SK-N-SH (cell line): ENCODE measurements around the gene APH1A. TPM values are rescaled to one million over a fixed set of nuclear protein-coding genes. Genes with fewer than 3 reads are reported as not detected.

Source experiments
- CTCF ChIA-PET: fragments of 300-600, 350-600 bp; formaldehyde crosslinking; extraction: SDS; loops from one replicate; lab custom pipeline; 2021; lab: Yijun Ruan, JAX
- POLR2A ChIA-PET: fragments of 350-600 bp; sonication (Branson Sonifier 250); formaldehyde crosslinking; extraction: SDS; loops from one replicate; lab custom pipeline; 2020; ENCODE audit warnings: antibody characterized with exemption, inconsistent platforms; lab: Yijun Ruan, JAX
- DNase-seq: peaks from one replicate; pipeline ENCODE4 v3.0.0; 2012
- H2AFZ ChIP-seq: fragments of 200-600 bp; sonication (generic); 2 replicates; pipeline ENCODE4 v1.8.1; 2016; ENCODE audit warnings: antibody characterized with exemption, mild to moderate bottlenecking, low read depth
- H3F3A ChIP-seq: fragments of 200-600 bp; sonication (generic); replicated peaks from 2 replicates; pipeline ENCODE3; 2016; ENCODE audit warnings: antibody characterized with exemption, mild to moderate bottlenecking; ENCODE audit not compliant: insufficient read depth
- H3K27ac ChIP-seq, 2 experiments: fragments of 200-500 bp in 1 of 2; fragments of 200-600 bp in 1 of 2; sonication (Bioruptor generic) in 1 of 2; sonication (generic), shearing (Covaris generic) in 1 of 2; 2 replicates each; pipeline versions ENCODE4 v1.5.1 to v1.6.1; 2014 to 2016; ENCODE audit warnings: low read depth in 2 of 2, inconsistent platforms in 1 of 2, low read length in 1 of 2, mild to moderate bottlenecking in 1 of 2, mixed read lengths in 1 of 2
- H3K27me3 ChIP-seq: fragments of 200-600 bp; sonication (generic), shearing (Covaris generic); 2 replicates; pipeline ENCODE4 v1.6.1; 2016; ENCODE audit warnings: mixed run types; ENCODE audit not compliant: insufficient read depth
- H3K36me3 ChIP-seq, 2 experiments: fragments of 200-500 bp in 1 of 2; fragments of 200-600 bp in 1 of 2; sonication (Bioruptor generic) in 1 of 2; sonication (generic) in 1 of 2; replicated peaks in 1 of 2; 2 replicates each; pipeline versions ENCODE3 to v1.5.1; 2014 to 2016; ENCODE audit warnings: low read length in 1 of 2, mild to moderate bottlenecking in 1 of 2; ENCODE audit not compliant: insufficient read depth in 2 of 2, control insufficient read depth in 1 of 2
- H3K4me1 ChIP-seq, 2 experiments: fragments of 200-500 bp in 1 of 2; fragments of 200-600 bp in 1 of 2; sonication (Bioruptor generic) in 1 of 2; sonication (generic), shearing (Covaris generic) in 1 of 2; 2 replicates each; pipeline versions ENCODE4 v1.5.1 to v1.6.1; 2014 to 2016; ENCODE audit warnings: low read depth in 1 of 2, low read length in 1 of 2, mixed run types in 1 of 2; ENCODE audit not compliant: insufficient read depth in 2 of 2, control insufficient read depth in 1 of 2
- H3K4me2 ChIP-seq: fragments of 200-600 bp; sonication (generic), shearing (Covaris generic); 2 replicates; pipeline ENCODE4 v1.6.1; 2017; ENCODE audit warnings: mixed run types
- H3K4me3 ChIP-seq, 2 experiments: fragments of 200-500 bp in 1 of 2; fragments of 200-600 bp in 1 of 2; sonication (Bioruptor generic) in 1 of 2; sonication (generic), shearing (Covaris generic) in 1 of 2; 2 replicates each; pipeline versions ENCODE4 v1.5.1 to v1.8.1; 2014 to 2016; ENCODE audit warnings: low read depth in 2 of 2, inconsistent platforms in 1 of 2, low read length in 1 of 2, mild to moderate bottlenecking in 1 of 2, mixed read lengths in 1 of 2, moderate library complexity in 1 of 2
- H3K79me2 ChIP-seq: fragments of 200-600 bp; sonication (generic); 2 replicates; pipeline ENCODE4 v1.8.1; 2017; ENCODE audit warnings: mild to moderate bottlenecking; ENCODE audit not compliant: insufficient read depth
- H3K9ac ChIP-seq: fragments of 200-600 bp; sonication (generic); 2 replicates; pipeline ENCODE4 v1.6.1; 2017; ENCODE audit warnings: mixed run types
- H3K9me2 ChIP-seq: fragments of 200-600 bp; sonication (generic); 2 replicates; pipeline ENCODE4 v1.6.1; 2017; ENCODE audit warnings: mixed run types
- H3K9me3 ChIP-seq: fragments of 200-600 bp; sonication (generic); 2 replicates; pipeline ENCODE4 v1.6.1; 2017; ENCODE audit warnings: mixed run types, mild to moderate bottlenecking, moderate library complexity
- H4K20me1 ChIP-seq: fragments of 200-600 bp; sonication (generic); 2 replicates; pipeline ENCODE4 v1.6.1; 2017; ENCODE audit warnings: mild to moderate bottlenecking, mixed run types; ENCODE audit not compliant: insufficient read depth
- CTCF ChIP-seq: fragments of 200-600 bp; sonication (generic); IDR thresholded peaks from 2 replicates; pipeline ENCODE4 v1.6.1; 2017; ENCODE audit warnings: antibody characterized with exemption, mild to moderate bottlenecking, moderate library complexity
- ELF1 ChIP-seq: IDR thresholded peaks from 2 replicates; pipeline ENCODE4 v1.4.0; 2012
- EZH2phosphoT487 ChIP-seq: fragments of 200-600 bp; sonication (generic); IDR thresholded peaks from 2 replicates; pipeline ENCODE4 v1.6.1; 2017; ENCODE audit warnings: low read depth, mixed run types, mild to moderate bottlenecking, antibody characterized with exemption, moderate library complexity, borderline replicate concordance
- FOXJ3 ChIP-seq: sonication (generic); formaldehyde crosslinking; IDR thresholded peaks from 2 replicates; pipeline ENCODE4 v1.5.1; 2020; ENCODE audit warnings: mild to moderate bottlenecking, missing genetic modification reagents
- FOXM1 ChIP-seq: IDR thresholded peaks from 2 replicates; pipeline ENCODE4 v1.4.0; 2012; ENCODE audit warnings: low read depth, mild to moderate bottlenecking
- MAX ChIP-seq: IDR thresholded peaks from 2 replicates; pipeline ENCODE4 v1.4.0; 2012; ENCODE audit warnings: low read depth
- NFIC ChIP-seq: IDR thresholded peaks from 2 replicates; pipeline ENCODE4 v1.4.0; 2012; ENCODE audit warnings: borderline replicate concordance
- NRF1 ChIP-seq: IDR thresholded peaks from 2 replicates; pipeline ENCODE4 v1.6.1; 2012; ENCODE audit warnings: low read depth, mild to moderate bottlenecking, low read length
- RAD21 ChIP-seq: IDR thresholded peaks from 2 replicates; pipeline ENCODE4 v1.6.1; 2012; ENCODE audit warnings: mild to moderate bottlenecking, low read length
- RXRA ChIP-seq: IDR thresholded peaks from 2 replicates; pipeline ENCODE4 v1.4.0; 2012; ENCODE audit warnings: low read depth, mild to moderate bottlenecking, borderline replicate concordance
- SMC3 ChIP-seq: IDR thresholded peaks from 2 replicates; pipeline ENCODE4 v1.6.1; 2012; ENCODE audit warnings: low read depth, low read length, improper control_type of control experiment
- USF2 ChIP-seq: fragments of 150-350 bp; IDR thresholded peaks from 2 replicates; pipeline ENCODE4 v1.6.1; 2017; ENCODE audit warnings: antibody characterized with exemption, low read length, low read depth, borderline replicate concordance
- WGBS: methylation state at CpG from one replicate; pipeline ENCODE4 v1.1.6; 2017; ENCODE audit warnings: low lambda C conversion rate; 5-methylcytosine and 5-hydroxymethylcytosine counted together
- polyA plus RNA-seq, 3 experiments: library from polyadenylated mRNA; depleted of rRNA; stranded (reverse); fragments of >200 nt; gene quantifications; 2 replicates each; pipeline ENCODE4 v1.2.3, GENCODE V29; 2012

Gene APH1A
- polyA plus RNA-seq, 1 of the 3 experiments (the other 2 are of a cell fraction): 175 TPM

- no peaks in the 10 kb centered on the region for H3K36me3 ChIP-seq
- H3K27ac ChIP-seq: peak overlapping the region in 1 of 2 experiments; percentile 68; a peak in 2 of 4 replicates
- H3K4me3 ChIP-seq: peak overlapping the region; percentile 29 to 45
- 24% methylated on average over 15 of the region's 15 CpGs for WGBS
- DNase-seq: peak; percentile 50
- peaks cover 4 to 14% of the 10 kb centered on the region in 2 experiments; a peak in 1 of 4 replicates for H3K4me1 ChIP-seq
- H3F3A ChIP-seq: peaks cover 5% of the 10 kb centered on the region
- H3K4me2 ChIP-seq: peak overlapping the region; percentile 64
- H3K79me2 ChIP-seq: no peaks in the 10 kb centered on the region; the same call in 1 of the 2 replicates
- TF ChIP-seq FOXM1: no peak
- TF ChIP-seq RAD21: peak; percentile 60
- peak; percentile 74 for TF ChIP-seq CTCF
- no peak for TF ChIP-seq ELF1
- peak; percentile 52 for TF ChIP-seq SMC3
- CTCF ChIA-PET: interaction anchor here (0.7 to 6.2 kb wide), 12 partner anchors 9 to 280 kb away, joined by 3 to 110 read pairs (median 4); partner anchors contain the start of genes APH1A, C1orf54 and CA14
- no peaks in the 10 kb centered on the region for H3K9me2 ChIP-seq
- no peaks in the 10 kb centered on the region for H4K20me1 ChIP-seq
- POLR2A ChIA-PET: interaction anchor here (0.9 kb wide), 1 partner anchor 25 kb away, joined by 3 read pairs; no protein-coding TSS in a partner anchor
- peak overlapping the region; percentile 93 for H2AFZ ChIP-seq
- no peaks in the 10 kb centered on the region for H3K27me3 ChIP-seq
- H3K9me3 ChIP-seq: no peaks in the 10 kb centered on the region
- H3K9ac ChIP-seq: peak overlapping the region; percentile 68
Measured at GRCh38 chr1:150281221-150281757, 12.5 kb upstream of the APH1A start.

- H3K79me2 ChIP-seq: no peaks in the 10 kb centered on the region; the same call in 1 of the 2 replicates
- no peak overlapping the region for H3K27ac ChIP-seq
- no peak for DNase-seq
- H3K4me3 ChIP-seq: no peak overlapping the region
- H3K4me1 ChIP-seq: peaks cover 4 to 14% of the 10 kb centered on the region in 2 experiments; a peak in 1 of 4 replicates
- H3F3A ChIP-seq: peaks cover 5% of the 10 kb centered on the region
- H3K9me2 ChIP-seq: no peaks in the 10 kb centered on the region
- no peak overlapping the region; the same call in 1 of the 2 replicates for H3K4me2 ChIP-seq
- H3K36me3 ChIP-seq: no peaks in the 10 kb centered on the region
- POLR2A ChIA-PET: no interaction called here
- H2AFZ ChIP-seq: peak overlapping the region; percentile 93; the same call in 1 of the 2 replicates
- TF ChIP-seq FOXJ3 (CRISPR knock-in tag) (no peak), EZH2phosphoT487 (no peak), RXRA (no peak), MAX (no peak), USF2 (no peak), NFIC (no peak), SMC3 (no peak), NRF1 (no peak)
- TF ChIP-seq, all 33 proteins: peak for 0
- Histone ChIP-seq H3K27me3 (no peaks in the 10 kb centered on the region), H4K20me1 (no peaks in the 10 kb centered on the region), H3K9me3 (no peaks in the 10 kb centered on the region), H3K9ac (no peak overlapping the region)
- WGBS: 88% methylated on average over 6 of the region's 6 CpGs
- CTCF ChIA-PET: interaction anchor here (0.7 to 6.2 kb wide), 6 partner anchors 9 to 717 kb away, joined by 3 to 110 read pairs (median 4); partner anchors contain the start of genes ANP32E, APH1A, C1orf54 and CA14
Measured at GRCh38 chr1:150280138-150280707, 11.4 kb upstream of the APH1A start.
